Measurements from ENCODE around the gene CCKAR. TPM values are rescaled to one million over a fixed set of nuclear protein-coding genes. Genes with fewer than 3 reads are reported as not detected.

The CCKAR gene
- total RNA-seq, 4 donors from 2014 or later, result not detected

GRCh38 chr4:26529479-26529878, 39.2 kb upstream of the CCKAR start:
- ATAC-seq (no peak), DNase-seq (no peak)
- H3K4me3 ChIP-seq, result no peak overlapping the region
- H3K4me1 ChIP-seq, result no peaks in the 10 kb centered on the region
- H3K27ac ChIP-seq, result no peak overlapping the region
- in situ Hi-C loops (cut with MboI; ENCODE audit: low sequenced_read_pairs in 4 of 4) (no loop called here), intact Hi-C loops (cut with DNase I; ENCODE audit: low total_unique reads) (no loop called here)
- TF ChIP-seq POLR2A (IDR thresholded peaks at IDR 0.05) (no peak), CTCF (IDR thresholded peaks at IDR 0.05 in 4 of 5, conservative IDR thresholded peaks at IDR 0.05 in 1 of 5) (no peak)
- no peaks in the 10 kb centered on the region for H3K9me3 ChIP-seq
- H3K27me3 ChIP-seq, result no peaks in the 10 kb centered on the region
- no peaks in the 10 kb centered on the region for H3K36me3 ChIP-seq

DNA sequence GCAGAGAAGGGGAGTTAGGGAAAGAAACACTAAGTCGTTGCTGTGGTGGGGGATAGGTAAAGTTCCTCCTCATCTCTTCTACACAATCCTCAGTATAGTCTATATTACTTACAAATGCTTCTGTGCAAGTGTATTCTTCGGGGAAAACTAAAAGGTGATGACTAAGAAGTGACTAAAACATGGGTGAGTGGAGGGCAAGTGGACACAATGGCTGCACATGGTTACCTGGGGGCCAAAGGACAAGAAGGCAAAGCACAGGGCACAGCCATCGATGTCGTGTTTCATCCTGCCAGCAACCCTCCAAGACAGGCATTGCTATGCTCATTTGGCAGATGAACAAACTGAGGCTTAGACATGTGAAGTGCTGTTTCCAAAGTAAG, 35.5 kb upstream of the CCKAR start:
- Histone ChIP-seq H3K4me3 (no peak overlapping the region), H3K9me3 (no peaks in the 10 kb centered on the region), H3K27me3 (no peaks in the 10 kb centered on the region), H3K36me3 (no peaks in the 10 kb centered on the region), H3K4me1 (no peaks in the 10 kb centered on the region), H3K27ac (no peak overlapping the region)
- TF ChIP-seq POLR2A (IDR thresholded peaks at IDR 0.05), result no peak
- TF ChIP-seq CTCF (IDR thresholded peaks at IDR 0.05 in 4 of 5, conservative IDR thresholded peaks at IDR 0.05 in 1 of 5), result no peak
- ATAC-seq (no peak), DNase-seq (no peak)
- intact Hi-C loops (cut with DNase I; ENCODE audit: low total_unique reads), result no loop called here
- in situ Hi-C loops (cut with MboI; ENCODE audit: low sequenced_read_pairs in 4 of 4), result no loop called here

GRCh38 chr4:26525136-26525770, 35.0 kb upstream of the CCKAR start:
- intact Hi-C loops (cut with DNase I; ENCODE audit: low total_unique reads), result no loop called here
- ATAC-seq (no peak), DNase-seq (no peak)
- H3K4me3 ChIP-seq, result no peak overlapping the region
- in situ Hi-C loops (cut with MboI; ENCODE audit: low sequenced_read_pairs in 4 of 4), result no loop called here
- no peak overlapping the region for H3K27ac ChIP-seq
- H3K4me1 ChIP-seq, result no peaks in the 10 kb centered on the region
- no peaks in the 10 kb centered on the region for H3K27me3 ChIP-seq
- no peaks in the 10 kb centered on the region for H3K9me3 ChIP-seq
- TF ChIP-seq CTCF (IDR thresholded peaks at IDR 0.05 in 4 of 5, conservative IDR thresholded peaks at IDR 0.05 in 1 of 5) (no peak), POLR2A (IDR thresholded peaks at IDR 0.05) (no peak)
- H3K36me3 ChIP-seq, result no peaks in the 10 kb centered on the region

- no peaks in the 10 kb centered on the region for H3K4me1 ChIP-seq
- TF ChIP-seq POLR2A (IDR thresholded peaks at IDR 0.05) (no peak), CTCF (IDR thresholded peaks at IDR 0.05 in 4 of 5, conservative IDR thresholded peaks at IDR 0.05 in 1 of 5) (no peak)
- in situ Hi-C loops (cut with MboI; ENCODE audit: low sequenced_read_pairs in 4 of 4) (no loop called here), intact Hi-C loops (cut with DNase I; ENCODE audit: low total_unique reads) (no loop called here)
- H3K36me3 ChIP-seq, result no peaks in the 10 kb centered on the region
- H3K27me3 ChIP-seq, result no peaks in the 10 kb centered on the region
- H3K4me3 ChIP-seq, result no peak overlapping the region
- no peak overlapping the region for H3K27ac ChIP-seq
- no peaks in the 10 kb centered on the region for H3K9me3 ChIP-seq
- no peak for ATAC-seq
- DNase-seq, result no peak
Measured at GRCh38 chr4:26524011-26524410, 33.7 kb upstream of the CCKAR start.

DNA sequence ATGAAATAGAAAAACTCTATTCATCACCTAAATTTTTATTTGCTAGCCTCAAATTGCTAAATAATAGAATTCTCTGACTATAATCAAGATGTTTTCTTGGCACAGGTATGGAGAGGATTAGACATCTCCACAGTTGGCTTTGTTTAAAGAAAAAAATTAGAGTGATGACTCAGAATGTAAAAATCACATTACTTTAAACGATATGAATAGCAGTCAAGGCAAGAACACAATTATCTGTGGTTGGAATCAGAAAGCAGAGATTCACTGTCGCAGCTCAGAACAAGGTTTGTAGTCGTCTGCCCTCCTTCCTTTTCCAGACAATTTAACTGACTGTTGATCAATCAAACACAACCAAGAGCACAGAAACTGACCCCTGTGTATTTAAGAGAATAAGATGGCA, 32.2 kb upstream of the CCKAR start:
- in situ Hi-C loops (cut with MboI; ENCODE audit: low sequenced_read_pairs in 4 of 4), result no loop called here
- H3K27ac ChIP-seq, result no peak overlapping the region
- no peak for ATAC-seq

More for the DNA sequence above, 32.2 kb upstream of the CCKAR start:
- Histone ChIP-seq H3K36me3 (no peaks in the 10 kb centered on the region), H3K27me3 (no peaks in the 10 kb centered on the region), H3K9me3 (no peaks in the 10 kb centered on the region), H3K4me1 (no peaks in the 10 kb centered on the region), H3K4me3 (no peak overlapping the region)
- intact Hi-C loops (cut with DNase I; ENCODE audit: low total_unique reads), result no loop called here
- TF ChIP-seq CTCF (IDR thresholded peaks at IDR 0.05 in 4 of 5, conservative IDR thresholded peaks at IDR 0.05 in 1 of 5) (no peak), POLR2A (IDR thresholded peaks at IDR 0.05) (no peak)
- no peak for DNase-seq
